PC-3 (cell line): ENCODE data around the gene DMD.

Experiments
- EZH2 ChIP-seq: fragments of 300-600 bp; sonication (generic); IDR thresholded peaks from one replicate; pipeline ENCODE4 v1.6.1; 2017; ENCODE audit warnings: antibody characterized with exemption, mild to moderate bottlenecking, low read length; ENCODE audit not compliant: unreplicated experiment
- TF ChIP-seq, protein P1 (sequence below): fragments of 300-600 bp; sonication (generic); conservative IDR thresholded peaks from 2 replicates; pipeline ENCODE4 v1.5.1; 2017; ENCODE audit warnings: antibody characterized with exemption, low read depth, mild to moderate bottlenecking, low read length

DNA sequence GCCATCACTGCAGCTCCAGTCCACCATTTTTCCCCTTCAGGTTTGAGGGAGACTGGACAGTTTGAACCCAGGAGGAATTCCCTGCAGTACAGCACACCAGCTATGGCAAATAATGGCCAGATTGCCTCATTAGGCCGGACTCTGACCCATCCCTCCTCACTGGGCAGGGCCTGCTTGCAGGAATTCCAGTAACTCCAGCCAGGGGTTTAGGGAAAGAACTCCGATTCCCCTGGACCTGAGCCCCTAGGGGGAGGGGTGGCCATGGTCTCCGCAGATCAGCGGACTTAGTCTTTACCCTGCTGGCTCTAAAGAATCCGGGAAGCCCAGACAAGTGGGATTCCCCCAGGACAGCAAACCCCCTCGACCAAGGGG lies 342.8 kb downstream of the DMD start:
- TF ChIP-seq, protein P1, sequence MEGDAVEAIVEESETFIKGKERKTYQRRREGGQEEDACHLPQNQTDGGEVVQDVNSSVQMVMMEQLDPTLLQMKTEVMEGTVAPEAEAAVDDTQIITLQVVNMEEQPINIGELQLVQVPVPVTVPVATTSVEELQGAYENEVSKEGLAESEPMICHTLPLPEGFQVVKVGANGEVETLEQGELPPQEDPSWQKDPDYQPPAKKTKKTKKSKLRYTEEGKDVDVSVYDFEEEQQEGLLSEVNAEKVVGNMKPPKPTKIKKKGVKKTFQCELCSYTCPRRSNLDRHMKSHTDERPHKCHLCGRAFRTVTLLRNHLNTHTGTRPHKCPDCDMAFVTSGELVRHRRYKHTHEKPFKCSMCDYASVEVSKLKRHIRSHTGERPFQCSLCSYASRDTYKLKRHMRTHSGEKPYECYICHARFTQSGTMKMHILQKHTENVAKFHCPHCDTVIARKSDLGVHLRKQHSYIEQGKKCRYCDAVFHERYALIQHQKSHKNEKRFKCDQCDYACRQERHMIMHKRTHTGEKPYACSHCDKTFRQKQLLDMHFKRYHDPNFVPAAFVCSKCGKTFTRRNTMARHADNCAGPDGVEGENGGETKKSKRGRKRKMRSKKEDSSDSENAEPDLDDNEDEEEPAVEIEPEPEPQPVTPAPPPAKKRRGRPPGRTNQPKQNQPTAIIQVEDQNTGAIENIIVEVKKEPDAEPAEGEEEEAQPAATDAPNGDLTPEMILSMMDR = no peak
- no peak for TF ChIP-seq EZH2
